Measurements from ENCODE around the gene FAT4.

The FAT4 gene

GRCh38 chr4:125306533-125306932 lies 8.2 kb upstream of the FAT4 start:
- DNase-seq, result no peak
- TF ChIP-seq POLR2A (IDR thresholded peaks at IDR 0.05; ENCODE audit: low read length) (no peak), GATA1 (IDR thresholded peaks at IDR 0.05; ENCODE audit: low read depth, low read length) (no peak)

- no peak for DNase-seq
- TF ChIP-seq GATA1 (IDR thresholded peaks at IDR 0.05; ENCODE audit: low read depth, low read length) (no peak), POLR2A (IDR thresholded peaks at IDR 0.05; ENCODE audit: low read length) (no peak)
These were observed 3.3 kb upstream of the FAT4 start for GRCh38 chr4:125311503-125311902.

- DNase-seq, result peak; percentile 60 to 74
- TF ChIP-seq GATA1 (IDR thresholded peaks at IDR 0.05; ENCODE audit: low read depth, low read length) (no peak), POLR2A (IDR thresholded peaks at IDR 0.05; ENCODE audit: low read length) (no peak)
These were observed 1.3 kb upstream of the FAT4 start for GRCh38 chr4:125313497-125313896.

GRCh38 chr4:125313989-125314667 lies 627 bp upstream of the FAT4 start:
- DNase-seq, result no peak

GRCh38 chr4:125315576-125316400 lies 1.0 kb downstream of the FAT4 start:
- TF ChIP-seq POLR2A (IDR thresholded peaks at IDR 0.05; ENCODE audit: low read length) (no peak), GATA1 (IDR thresholded peaks at IDR 0.05; ENCODE audit: low read depth, low read length) (no peak)
- DNase-seq, result peak; percentile 22 to 24

More at GRCh38 chr4:125313989-125314667, 627 bp upstream of the FAT4 start:
- TF ChIP-seq GATA1 (IDR thresholded peaks at IDR 0.05; ENCODE audit: low read depth, low read length), result no peak
- TF ChIP-seq POLR2A (IDR thresholded peaks at IDR 0.05; ENCODE audit: low read length), result no peak

GRCh38 chr4:125316401-125316790 lies 1.6 kb downstream of the FAT4 start:
- peak in 1 of 2 experiments; percentile 20 for DNase-seq
- TF ChIP-seq POLR2A (IDR thresholded peaks at IDR 0.05; ENCODE audit: low read length), result no peak
- no peak for TF ChIP-seq GATA1 (IDR thresholded peaks at IDR 0.05; ENCODE audit: low read depth, low read length)

- peak; percentile 4 to 13 for DNase-seq
- no peak for TF ChIP-seq GATA1 (IDR thresholded peaks at IDR 0.05; ENCODE audit: low read depth, low read length)
- TF ChIP-seq POLR2A (IDR thresholded peaks at IDR 0.05; ENCODE audit: low read length), result no peak
These were observed 2.2 kb downstream of the FAT4 start for GRCh38 chr4:125316791-125317524.

GRCh38 chr4:125317525-125317877 lies 2.7 kb downstream of the FAT4 start:
- peak; percentile 11 to 14 for DNase-seq

GRCh38 chr4:125319311-125319710 lies 4.6 kb downstream of the FAT4 start:
- DNase-seq, result no peak
- no peak for TF ChIP-seq GATA1 (IDR thresholded peaks at IDR 0.05; ENCODE audit: low read depth, low read length)
- TF ChIP-seq POLR2A (IDR thresholded peaks at IDR 0.05; ENCODE audit: low read length), result no peak

More at GRCh38 chr4:125317525-125317877, 2.7 kb downstream of the FAT4 start:
- TF ChIP-seq GATA1 (IDR thresholded peaks at IDR 0.05; ENCODE audit: low read depth, low read length) (no peak), POLR2A (IDR thresholded peaks at IDR 0.05; ENCODE audit: low read length) (no peak)

GRCh38 chr4:125321709-125322365 lies 7.1 kb downstream of the FAT4 start:
- TF ChIP-seq GATA1 (IDR thresholded peaks at IDR 0.05; ENCODE audit: low read depth, low read length), result no peak
- no peak for TF ChIP-seq POLR2A (IDR thresholded peaks at IDR 0.05; ENCODE audit: low read length)
- no peak for DNase-seq

- no peak for DNase-seq
These were observed 7.6 kb downstream of the FAT4 start for GRCh38 chr4:125322366-125322730.

GRCh38 chr4:125323654-125324053 lies 8.9 kb downstream of the FAT4 start:
- TF ChIP-seq GATA1 (IDR thresholded peaks at IDR 0.05; ENCODE audit: low read depth, low read length), result no peak
- DNase-seq, result no peak

More at GRCh38 chr4:125322366-125322730, 7.6 kb downstream of the FAT4 start:
- TF ChIP-seq POLR2A (IDR thresholded peaks at IDR 0.05; ENCODE audit: low read length) (no peak), GATA1 (IDR thresholded peaks at IDR 0.05; ENCODE audit: low read depth, low read length) (no peak)

GRCh38 chr4:125325733-125326132 lies 11.0 kb downstream of the FAT4 start:
- DNase-seq, result no peak

GRCh38 chr4:125331116-125331515 lies 16.4 kb downstream of the FAT4 start:
- no peak for TF ChIP-seq GATA1 (IDR thresholded peaks at IDR 0.05; ENCODE audit: low read depth, low read length)
- no peak for DNase-seq

More at GRCh38 chr4:125325733-125326132, 11.0 kb downstream of the FAT4 start:
- no peak for TF ChIP-seq POLR2A (IDR thresholded peaks at IDR 0.05; ENCODE audit: low read length)
- TF ChIP-seq GATA1 (IDR thresholded peaks at IDR 0.05; ENCODE audit: low read depth, low read length), result no peak
